K562 (cell line): ENCODE measurements around the gene KCND2. TPM values are rescaled to one million over a fixed set of nuclear protein-coding genes. Genes with fewer than 3 reads are reported as not detected.

Source experiments
- NR4A1 ChIP-seq, 2 experiments: fragments of 250-450 bp in 1 of 2; fragments of 450-650 bp in 1 of 2; sonication (Bioruptor Pico) in 1 of 2; IDR thresholded peaks; 2 replicates each; pipeline versions ENCODE4 v1.4.0 to v1.6.1; 2016 to 2020; ENCODE audit warnings: mild to moderate bottlenecking in 2 of 2, missing compliant biosample characterization in 1 of 2, missing genetic modification characterization in 1 of 2, moderate library complexity in 1 of 2
- OTX1 ChIP-seq: fragments of 450-650 bp; formaldehyde crosslinking; IDR thresholded peaks from 2 replicates; pipeline ENCODE4 v1.4.0; 2022; ENCODE audit warnings: mild to moderate bottlenecking
- SMAD4 ChIP-seq: fragments of 250-450 bp; sonication (Bioruptor Pico); conservative IDR thresholded peaks from 2 replicates; pipeline ENCODE4 v1.8.0; 2021; ENCODE audit warnings: inconsistent platforms, mild to moderate bottlenecking, moderate library complexity
- ZNF175 ChIP-seq: fragments of 200-800 bp; sonication (Bioruptor generic); IDR thresholded peaks from 2 replicates; pipeline ENCODE4 v1.6.1; 2016; ENCODE audit warnings: low read depth, mild to moderate bottlenecking, missing genetic modification characterization, missing compliant biosample characterization
- polyA plus RNA-seq, 8 experiments: library from polyadenylated mRNA; depleted of rRNA in 4 of 8; stranded (reverse) in 5 of 8; unstranded in 3 of 8; fragments of >200 nt; fragmentation: Nextera tagmentation in 2 of 8; fragmentation: Illumina TruSeq in 1 of 8; extraction: Ambion mirVana in 2 of 8; extraction: Trizol in 1 of 8; gene quantifications; 2 replicates each; pipeline versions ENCODE4 v1.2.1 to v1.2.3, GENCODE V29; 2011 to 2014; ENCODE audit warnings: inconsistent platforms in 1 of 8, missing spikeins in 1 of 8
- total RNA-seq, 7 experiments: library from RNA; depleted of rRNA in 6 of 7; stranded (reverse); fragments of >200 nt in 6 of 7; fragmentation: Illumina TruSeq in 2 of 7; extraction: Trizol in 2 of 7; gene quantifications; 2 replicates each; pipeline versions ENCODE4 v1.2.1 to v1.2.3, GENCODE V29; 2011 to 2021; ENCODE audit warnings: low replicate concordance in 1 of 7
- TF ChIP-seq, protein P1 (sequence below), 2 experiments: IDR thresholded peaks in 1 of 2; conservative IDR thresholded peaks in 1 of 2; 2 replicates each; pipeline ENCODE4 v1.6.1; 2016; ENCODE audit warnings: low read depth in 2 of 2, mild to moderate bottlenecking in 1 of 2, missing compliant biosample characterization in 1 of 2, missing genetic modification characterization in 1 of 2, moderate library complexity in 1 of 2
- TF ChIP-seq, protein P2 (sequence below): fragments of 250-450 bp; sonication (Bioruptor Pico); IDR thresholded peaks from 2 replicates; pipeline ENCODE4 v1.8.0; 2022; ENCODE audit warnings: moderate library complexity, mild to moderate bottlenecking, inconsistent platforms
- TF ChIP-seq, protein P3 (sequence below): fragments of 450-650 bp; IDR thresholded peaks from 2 replicates; pipeline ENCODE4 v1.6.1; 2016; ENCODE audit warnings: low read depth, mild to moderate bottlenecking, moderate library complexity

The KCND2 gene
- total and polyA plus RNA-seq, 9 of the 15 experiments (the other 6 are each of a cell fraction or from before 2014, with no cell fraction given) = 0.03 to 0.12 TPM; not detected in 7

DNA sequence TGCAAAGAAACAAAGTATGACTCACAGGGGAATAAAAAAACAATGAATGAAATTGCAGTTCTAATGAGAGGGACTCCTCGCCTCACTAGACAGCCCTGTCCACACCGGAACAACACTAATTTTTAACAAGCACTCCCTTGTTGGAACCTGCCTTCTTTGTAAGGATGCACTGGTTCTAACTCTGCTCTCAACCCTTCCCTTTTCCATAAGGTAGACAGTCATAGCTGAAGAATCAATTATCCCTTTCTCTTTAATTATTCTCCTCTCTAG lies 519.8 kb downstream of the KCND2 start (continued):
- TF ChIP-seq, protein P1, sequence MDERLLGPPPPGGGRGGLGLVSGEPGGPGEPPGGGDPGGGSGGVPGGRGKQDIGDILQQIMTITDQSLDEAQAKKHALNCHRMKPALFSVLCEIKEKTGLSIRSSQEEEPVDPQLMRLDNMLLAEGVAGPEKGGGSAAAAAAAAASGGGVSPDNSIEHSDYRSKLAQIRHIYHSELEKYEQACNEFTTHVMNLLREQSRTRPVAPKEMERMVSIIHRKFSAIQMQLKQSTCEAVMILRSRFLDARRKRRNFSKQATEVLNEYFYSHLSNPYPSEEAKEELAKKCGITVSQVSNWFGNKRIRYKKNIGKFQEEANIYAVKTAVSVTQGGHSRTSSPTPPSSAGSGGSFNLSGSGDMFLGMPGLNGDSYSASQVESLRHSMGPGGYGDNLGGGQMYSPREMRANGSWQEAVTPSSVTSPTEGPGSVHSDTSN (CRISPR knock-in tag; IDR thresholded peaks at IDR 0.05; ENCODE audit: low read depth) = no peak
- TF ChIP-seq, protein P1 (tag; conservative IDR thresholded peaks at IDR 0.05; ENCODE audit: low read depth) = no peak
- TF ChIP-seq SMAD4 (CRISPR knock-in tag) = no peak
- TF ChIP-seq OTX1 = no peak
- no peak for TF ChIP-seq ZNF175 (CRISPR knock-in tag)
- TF ChIP-seq, protein P2, sequence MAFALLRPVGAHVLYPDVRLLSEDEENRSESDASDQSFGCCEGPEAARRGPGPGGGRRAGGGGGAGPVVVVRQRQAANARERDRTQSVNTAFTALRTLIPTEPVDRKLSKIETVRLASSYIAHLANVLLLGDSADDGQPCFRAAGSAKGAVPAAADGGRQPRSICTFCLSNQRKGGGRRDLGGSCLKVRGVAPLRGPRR (CRISPR knock-in tag) = no peak
- TF ChIP-seq, protein P3, sequence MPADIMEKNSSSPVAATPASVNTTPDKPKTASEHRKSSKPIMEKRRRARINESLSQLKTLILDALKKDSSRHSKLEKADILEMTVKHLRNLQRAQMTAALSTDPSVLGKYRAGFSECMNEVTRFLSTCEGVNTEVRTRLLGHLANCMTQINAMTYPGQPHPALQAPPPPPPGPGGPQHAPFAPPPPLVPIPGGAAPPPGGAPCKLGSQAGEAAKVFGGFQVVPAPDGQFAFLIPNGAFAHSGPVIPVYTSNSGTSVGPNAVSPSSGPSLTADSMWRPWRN = no peak
- TF ChIP-seq NR4A1 (CRISPR knock-in tag; IDR thresholded peaks at IDR 0.05) = no peak
- TF ChIP-seq NR4A1 (tag; IDR thresholded peaks at IDR 0.05) = no peak
- TF ChIP-seq, all 486 proteins: peak for 0
